ENCODE measurements around the gene CTDSP2. TPM values are rescaled to one million over a fixed set of nuclear protein-coding genes. Genes with fewer than 3 reads are reported as not detected.

CTDSP2 gene
- total RNA-seq, 4 donors from 2014 or later = 66.0 to 116 (median 83.4) TPM

GRCh38 chr12:57781801-57782200 is 64.7 kb downstream of the CTDSP2 start:
- intact Hi-C loops (cut with DNase I; ENCODE audit: low total_unique reads) = loop anchor here (1.0 to 5.0 kb wide), 4 partner anchors 10 to 124 kb away; partner anchors contain the start of genes EEF1AKMT3, METTL1 and TSPAN31
- no peaks in the 10 kb centered on the region for H3K9me3 ChIP-seq
- DNase-seq (no peak), ATAC-seq (no peak)
- H3K4me1 ChIP-seq = peaks cover 9 to 15% of the 10 kb centered on the region in 2 donors
- H3K4me3 ChIP-seq = no peak overlapping the region
- TF ChIP-seq POLR2A (IDR thresholded peaks at IDR 0.05) (no peak), CTCF (IDR thresholded peaks at IDR 0.05 in 4 of 5, conservative IDR thresholded peaks at IDR 0.05 in 1 of 5) (no peak)
- H3K27ac ChIP-seq = no peak overlapping the region
- H3K27me3 ChIP-seq = no peaks in the 10 kb centered on the region
- in situ Hi-C loops (cut with MboI; ENCODE audit: low sequenced_read_pairs in 4 of 4) = loop anchor here in 1 of 4 donors (5.0 kb wide), 1 partner anchor 126 kb away; no protein-coding TSS in a partner anchor
- peaks cover under 1 to 22% of the 10 kb centered on the region in 2 donors for H3K36me3 ChIP-seq

- in situ Hi-C loops (cut with MboI; ENCODE audit: low sequenced_read_pairs in 4 of 4) (loop anchor here in 1 of 4 donors (5.0 kb wide), 1 partner anchor 126 kb away; no protein-coding TSS in a partner anchor), intact Hi-C loops (cut with DNase I; ENCODE audit: low total_unique reads) (loop anchor here (5.0 kb wide), 2 partner anchors 34 to 51 kb away; partner anchors contain the start of gene TSPAN31)
- Histone ChIP-seq H3K36me3 (peaks cover 0 to 16% of the 10 kb centered on the region in 2 donors), H3K27me3 (no peaks in the 10 kb centered on the region), H3K4me1 (peaks cover 9 to 15% of the 10 kb centered on the region in 2 donors), H3K9me3 (no peaks in the 10 kb centered on the region), H3K4me3 (no peak overlapping the region), H3K27ac (no peak overlapping the region)
- DNase-seq (no peak), ATAC-seq (no peak)
- no peak for TF ChIP-seq CTCF (IDR thresholded peaks at IDR 0.05 in 4 of 5, conservative IDR thresholded peaks at IDR 0.05 in 1 of 5)
- TF ChIP-seq POLR2A (IDR thresholded peaks at IDR 0.05) = no peak
Measured at GRCh38 chr12:57781244-57781643, 65.3 kb downstream of the CTDSP2 start.

GRCh38 chr12:57780284-57780897 is 66.1 kb downstream of the CTDSP2 start:
- H3K9me3 ChIP-seq = no peaks in the 10 kb centered on the region
- H3K27ac ChIP-seq = no peak overlapping the region
- H3K27me3 ChIP-seq = no peaks in the 10 kb centered on the region
- in situ Hi-C loops (cut with MboI; ENCODE audit: low sequenced_read_pairs in 4 of 4) = loop anchor here in 1 of 4 donors (5.0 kb wide), 1 partner anchor 127 kb away; no protein-coding TSS in a partner anchor
- intact Hi-C loops (cut with DNase I; ENCODE audit: low total_unique reads) = loop anchor here (5.0 kb wide), 2 partner anchors 33 to 52 kb away; partner anchors contain the start of gene TSPAN31
- peaks cover 9 to 15% of the 10 kb centered on the region in 2 donors for H3K4me1 ChIP-seq
- H3K4me3 ChIP-seq = no peak overlapping the region
- DNase-seq (no peak), ATAC-seq (no peak)
- TF ChIP-seq POLR2A (IDR thresholded peaks at IDR 0.05) = no peak
- no peak for TF ChIP-seq CTCF (IDR thresholded peaks at IDR 0.05 in 4 of 5, conservative IDR thresholded peaks at IDR 0.05 in 1 of 5)
- peaks cover 0 to 14% of the 10 kb centered on the region in 2 donors for H3K36me3 ChIP-seq

GRCh38 chr12:57779736-57780135 is 66.8 kb downstream of the CTDSP2 start:
- H3K36me3 ChIP-seq = peaks cover 0 to 10% of the 10 kb centered on the region in 2 donors
- no peaks in the 10 kb centered on the region for H3K27me3 ChIP-seq
- ATAC-seq = no peak
- intact Hi-C loops (cut with DNase I; ENCODE audit: low total_unique reads) (loop anchor here (5.0 kb wide), 2 partner anchors 32 to 53 kb away; partner anchors contain the start of gene TSPAN31), in situ Hi-C loops (cut with MboI; ENCODE audit: low sequenced_read_pairs in 4 of 4) (loop anchor here in 1 of 4 donors (5.0 kb wide), 1 partner anchor 128 kb away; no protein-coding TSS in a partner anchor)
- no peaks in the 10 kb centered on the region for H3K9me3 ChIP-seq
- H3K27ac ChIP-seq = no peak overlapping the region
- no peak overlapping the region for H3K4me3 ChIP-seq
- TF ChIP-seq CTCF (IDR thresholded peaks at IDR 0.05 in 4 of 5, conservative IDR thresholded peaks at IDR 0.05 in 1 of 5) (no peak), POLR2A (IDR thresholded peaks at IDR 0.05) (no peak)
- H3K4me1 ChIP-seq = peaks cover 9 to 15% of the 10 kb centered on the region in 2 donors
- no peak for DNase-seq
